Fibroblast of villous mesenchyme (primary cell): ENCODE data around the gene GALNT7. TPM values are rescaled to one million over a fixed set of nuclear protein-coding genes. Genes with fewer than 3 reads are reported as not detected.

Experiments
- DNase-seq: peaks from one replicate; pipeline ENCODE4 v3.0.0-alpha.2; 2010; ENCODE audit warnings: low read depth
- H3K4me3 ChIP-seq: 2 replicates; pipeline ENCODE4 v1.5.1; 2011; ENCODE audit warnings: low read depth, mild to moderate bottlenecking, low read length
- total RNA-seq: library from RNA; depleted of rRNA; stranded (reverse); fragments of >200 nt; gene quantifications from 2 replicates; pipeline ENCODE4 v1.2.3, GENCODE V29; 2012
- TF ChIP-seq, protein P1 (sequence below): IDR thresholded peaks from 2 replicates; pipeline ENCODE4 v1.5.1; 2012; ENCODE audit warnings: low read depth, mild to moderate bottlenecking, low read length; ENCODE audit not compliant: insufficient read depth

Gene GALNT7
- total RNA-seq, 1 donor = 23.3 TPM

DNA sequence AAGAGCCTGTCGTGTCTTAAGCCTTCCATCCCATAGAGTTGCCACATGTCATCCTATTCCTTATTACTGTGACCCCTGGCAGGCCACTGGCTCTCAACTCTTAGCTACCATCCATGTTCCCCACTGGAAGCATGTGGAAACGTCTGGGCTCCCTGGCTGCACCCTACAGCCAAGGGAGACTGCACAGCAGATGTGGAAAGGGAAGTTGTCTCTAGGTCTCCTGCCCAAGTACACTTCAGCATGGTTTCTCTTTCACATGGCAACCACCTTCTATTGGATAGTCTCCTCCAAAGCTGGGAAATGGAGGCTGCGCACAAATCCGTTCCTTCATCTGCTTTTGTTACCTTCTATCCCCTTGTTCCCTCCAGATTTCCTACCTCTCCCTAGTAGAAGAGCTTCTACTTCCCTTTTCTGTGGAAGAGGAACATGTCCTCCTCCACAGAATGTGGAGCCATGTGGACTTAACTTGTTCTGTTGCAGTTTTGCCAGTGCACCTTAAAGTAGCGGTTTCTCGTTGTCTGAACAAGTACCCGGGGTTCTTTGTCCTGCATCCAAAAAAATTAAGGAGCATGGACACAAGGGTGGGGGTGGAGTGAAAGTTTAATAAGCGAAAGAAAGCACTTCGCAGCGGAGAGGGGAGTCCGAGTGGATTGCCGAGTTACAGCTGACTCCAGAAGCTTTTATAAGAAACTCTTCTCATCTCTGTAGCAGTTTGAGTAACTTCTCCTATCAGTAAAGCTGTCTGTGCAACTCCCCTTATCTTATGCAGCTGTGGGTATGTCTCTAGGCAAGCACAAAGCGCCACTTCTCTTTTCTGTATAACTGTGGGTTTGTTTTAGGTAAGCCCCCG lies 113.0 kb downstream of the GALNT7 start:
- peak overlapping the region; percentile 14 for H3K4me3 ChIP-seq
- TF ChIP-seq, protein P1, sequence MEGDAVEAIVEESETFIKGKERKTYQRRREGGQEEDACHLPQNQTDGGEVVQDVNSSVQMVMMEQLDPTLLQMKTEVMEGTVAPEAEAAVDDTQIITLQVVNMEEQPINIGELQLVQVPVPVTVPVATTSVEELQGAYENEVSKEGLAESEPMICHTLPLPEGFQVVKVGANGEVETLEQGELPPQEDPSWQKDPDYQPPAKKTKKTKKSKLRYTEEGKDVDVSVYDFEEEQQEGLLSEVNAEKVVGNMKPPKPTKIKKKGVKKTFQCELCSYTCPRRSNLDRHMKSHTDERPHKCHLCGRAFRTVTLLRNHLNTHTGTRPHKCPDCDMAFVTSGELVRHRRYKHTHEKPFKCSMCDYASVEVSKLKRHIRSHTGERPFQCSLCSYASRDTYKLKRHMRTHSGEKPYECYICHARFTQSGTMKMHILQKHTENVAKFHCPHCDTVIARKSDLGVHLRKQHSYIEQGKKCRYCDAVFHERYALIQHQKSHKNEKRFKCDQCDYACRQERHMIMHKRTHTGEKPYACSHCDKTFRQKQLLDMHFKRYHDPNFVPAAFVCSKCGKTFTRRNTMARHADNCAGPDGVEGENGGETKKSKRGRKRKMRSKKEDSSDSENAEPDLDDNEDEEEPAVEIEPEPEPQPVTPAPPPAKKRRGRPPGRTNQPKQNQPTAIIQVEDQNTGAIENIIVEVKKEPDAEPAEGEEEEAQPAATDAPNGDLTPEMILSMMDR = no peak
- DNase-seq = no peak

DNA sequence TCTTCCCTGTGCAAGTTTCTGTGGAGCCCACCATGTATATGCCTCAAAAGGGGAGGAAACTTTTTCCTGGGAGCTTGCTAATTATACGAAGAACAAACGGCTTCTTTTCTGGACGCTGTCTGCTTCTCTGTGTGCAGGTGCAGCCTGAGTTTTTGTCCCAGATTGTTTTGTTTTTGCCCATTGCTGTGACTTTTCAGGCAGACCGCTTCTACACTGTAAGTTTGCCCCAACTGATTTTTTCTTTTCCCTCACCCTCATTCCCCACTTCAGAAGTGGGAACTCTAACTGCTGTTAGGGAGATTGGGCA lies 113.6 kb downstream of the GALNT7 start:
- DNase-seq = no peak
- H3K4me3 ChIP-seq = no peak overlapping the region
- TF ChIP-seq, protein P1 = no peak

DNA sequence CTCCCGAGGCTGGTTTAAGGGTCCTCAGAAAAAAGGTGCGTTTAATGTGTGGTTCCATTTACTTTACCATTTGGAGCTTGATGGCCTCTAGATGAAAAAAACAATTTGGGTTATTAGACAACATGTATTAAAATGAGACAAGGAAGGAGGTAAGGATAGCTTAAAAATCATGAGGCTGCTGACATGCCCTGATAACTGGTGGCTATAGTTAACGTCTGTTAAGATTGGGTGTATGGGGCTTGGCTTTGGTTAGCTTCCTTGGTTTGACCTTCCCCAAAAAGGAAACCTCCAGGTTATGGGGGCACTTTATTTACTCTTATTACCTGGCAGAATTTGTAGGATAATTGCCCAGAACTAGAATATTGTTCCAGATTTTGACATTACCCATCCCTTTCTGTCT lies 114.0 kb downstream of the GALNT7 start:
- DNase-seq = no peak
- TF ChIP-seq, protein P1 = no peak
- no peak overlapping the region for H3K4me3 ChIP-seq

DNA sequence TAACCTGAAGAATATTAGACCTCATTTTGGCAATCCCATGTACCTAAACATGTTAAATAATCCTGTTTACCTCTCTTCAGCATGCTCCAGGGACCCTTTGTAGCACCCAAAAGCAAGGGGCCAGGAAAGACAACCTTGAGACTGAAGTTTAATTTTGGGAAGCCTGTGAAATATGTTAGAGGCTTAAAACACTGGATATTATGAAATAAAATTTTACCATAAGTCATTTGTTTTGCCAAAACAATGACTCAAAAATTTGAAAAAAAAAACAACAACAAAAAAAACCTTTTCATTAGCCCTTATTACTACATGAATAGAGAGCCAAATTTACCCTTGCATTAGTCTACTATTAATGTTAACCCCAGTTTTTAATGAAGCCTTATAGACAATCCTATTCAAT lies 115.9 kb downstream of the GALNT7 start:
- no peak for DNase-seq
- TF ChIP-seq, protein P1 = no peak
- no peak overlapping the region for H3K4me3 ChIP-seq

DNA sequence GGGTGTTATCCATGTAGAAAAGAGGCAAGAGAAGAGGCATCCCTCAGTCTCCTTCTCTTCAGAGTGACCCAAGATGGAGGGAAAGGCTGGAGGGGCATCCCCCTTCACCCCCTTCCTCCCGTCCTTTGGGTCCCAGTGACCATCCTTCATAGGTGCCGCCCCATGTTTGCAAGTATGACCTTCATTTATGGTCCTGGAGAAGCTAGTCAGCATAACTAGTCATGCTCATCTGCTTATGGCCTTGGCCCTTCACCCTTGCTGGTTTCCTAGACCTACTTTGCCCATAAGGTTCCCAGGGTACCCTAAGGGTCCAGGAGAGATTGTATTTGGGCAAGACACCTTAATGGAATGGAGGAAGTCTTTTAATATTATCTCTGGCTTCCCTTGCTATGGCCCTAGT lies 118.9 kb downstream of the GALNT7 start:
- H3K4me3 ChIP-seq = no peak overlapping the region
- TF ChIP-seq, protein P1 = no peak
- DNase-seq = no peak

DNA sequence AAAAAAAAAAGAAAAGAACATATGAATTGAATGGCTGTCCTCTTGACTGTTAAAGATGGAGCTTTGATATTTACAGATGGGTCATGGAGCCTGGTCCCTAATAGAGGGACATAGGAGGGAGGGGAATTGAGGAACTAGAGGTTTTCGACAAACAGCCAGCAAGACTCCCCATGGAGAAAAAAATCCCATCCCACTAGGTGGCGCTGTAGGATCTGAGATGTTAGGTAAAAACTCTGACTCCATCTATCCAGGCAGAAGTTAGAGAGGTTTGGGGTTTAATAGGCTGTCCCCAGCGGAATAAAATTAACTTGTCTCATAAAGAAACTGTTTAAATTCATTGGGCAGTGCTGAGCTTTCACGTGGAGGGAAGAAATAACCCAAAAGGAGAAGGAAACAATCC lies 119.7 kb downstream of the GALNT7 start:
- peak; percentile 75 for DNase-seq

More for the DNA sequence above, 119.7 kb downstream of the GALNT7 start:
- TF ChIP-seq, protein P1 = peak; percentile 71
- H3K4me3 ChIP-seq = no peak overlapping the region
